NOMO-1 (cell line): ENCODE data around the gene CST8.
A peak's percentile ranks its signal among the peaks of the same experiment; 100 is the strongest.

Source experiments
- DNase-seq, 2 experiments: peaks; one replicate each; lab custom pipeline; 2025; ENCODE audit not compliant: unreplicated experiment in 2 of 2; lab: John Stamatoyannopoulos, UW

Gene CST8

GRCh38 chr20:23517719-23518118, 26.8 kb downstream of the CST8 start:
- no peak for DNase-seq

GRCh38 chr20:23519556-23519955, 28.6 kb downstream of the CST8 start:
- no peak for DNase-seq

- no peak for DNase-seq
Observed at GRCh38 chr20:23520185-23520584, 29.3 kb downstream of the CST8 start.

- DNase-seq = no peak
Observed at GRCh38 chr20:23524146-23524545, 33.2 kb downstream of the CST8 start.

GRCh38 chr20:23526850-23527249, 35.9 kb downstream of the CST8 start:
- DNase-seq = no peak

GRCh38 chr20:23528867-23529431, 38.0 kb downstream of the CST8 start:
- DNase-seq = no peak

- DNase-seq = no peak
Observed at GRCh38 chr20:23530937-23531567, 40.1 kb downstream of the CST8 start.

- DNase-seq = no peak
Observed at GRCh38 chr20:23532533-23532932, 41.6 kb downstream of the CST8 start.

- DNase-seq = no peak
Observed at GRCh38 chr20:23533161-23533560, 42.2 kb downstream of the CST8 start.

GRCh38 chr20:23534801-23535593, 44.1 kb downstream of the CST8 start:
- no peak for DNase-seq

- DNase-seq = no peak
Observed at GRCh38 chr20:23536328-23536974, 45.5 kb downstream of the CST8 start.

GRCh38 chr20:23537030-23537429, 46.1 kb downstream of the CST8 start:
- DNase-seq = no peak

GRCh38 chr20:23540624-23541023, 49.7 kb downstream of the CST8 start:
- no peak for DNase-seq

- peak; percentile 18 to 79 for DNase-seq
Observed at GRCh38 chr20:23541330-23541729, 50.4 kb downstream of the CST8 start.

- DNase-seq = no peak
Observed at GRCh38 chr20:23541776-23542175, 50.9 kb downstream of the CST8 start.

- no peak for DNase-seq
Observed at GRCh38 chr20:23542801-23543200, 51.9 kb downstream of the CST8 start.

- no peak for DNase-seq
Observed at GRCh38 chr20:23544133-23544532, 53.2 kb downstream of the CST8 start.
